Epithelial cell of proximal tubule (primary cell): ENCODE results near the gene CHMP4A. TPM values are rescaled to one million over a fixed set of nuclear protein-coding genes. Genes with fewer than 3 reads are reported as not detected.

Experiments
- DNase-seq: peaks from one replicate; pipeline ENCODE4 v3.0.0-alpha.2; 2011; ENCODE audit warnings: low read depth
- H3K4me3 ChIP-seq: 2 replicates; pipeline ENCODE4 v1.5.1; 2011; ENCODE audit warnings: low read depth, mild to moderate bottlenecking, low read length
- total RNA-seq: library from RNA; depleted of rRNA; stranded (reverse); fragments of >200 nt; gene quantifications from 2 replicates; pipeline ENCODE4 v1.2.3, GENCODE V29; 2015
- TF ChIP-seq, protein P1 (sequence below): conservative IDR thresholded peaks from 2 replicates; pipeline ENCODE4 v1.5.1; 2012; ENCODE audit warnings: low read depth, mild to moderate bottlenecking, low read length

The CHMP4A gene
- total RNA-seq, 1 donor from 2014 or later: 88.4 TPM

DNA sequence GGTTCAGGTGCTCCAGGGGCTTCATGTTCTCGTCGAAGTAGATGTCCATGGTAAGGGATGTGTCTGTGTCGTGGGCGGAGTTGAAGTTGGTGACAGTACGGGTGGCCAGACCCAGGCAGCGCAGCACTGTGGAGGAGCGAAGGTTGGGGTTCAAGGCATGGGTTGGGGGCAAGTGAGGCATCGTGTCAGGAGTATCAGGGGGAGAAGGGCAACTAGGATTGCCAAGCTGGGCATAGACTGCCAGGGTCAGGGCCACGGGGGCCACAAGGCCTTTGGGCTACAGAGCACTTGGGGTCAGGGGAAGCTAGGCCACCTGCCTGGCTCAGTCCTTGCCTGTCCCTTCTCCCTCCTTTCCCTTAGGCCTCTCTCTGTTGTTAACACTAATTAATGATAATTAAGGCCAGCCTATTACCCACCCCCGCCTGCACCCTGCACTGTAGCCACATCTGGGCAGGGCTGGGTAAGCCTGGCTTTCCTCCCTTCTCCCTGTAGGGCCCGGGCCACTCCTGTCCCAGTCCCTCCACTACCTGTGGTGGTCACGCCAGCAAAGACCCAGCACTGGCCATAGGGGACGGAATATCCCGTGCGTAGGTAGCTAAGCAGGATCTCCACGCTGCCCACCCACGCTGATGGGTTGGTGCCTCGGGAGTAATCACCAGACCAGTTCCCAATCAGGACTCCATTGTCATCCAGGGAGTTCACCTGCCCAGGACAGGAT, 45.4 kb upstream of the CHMP4A start:
- TF ChIP-seq, protein P1, sequence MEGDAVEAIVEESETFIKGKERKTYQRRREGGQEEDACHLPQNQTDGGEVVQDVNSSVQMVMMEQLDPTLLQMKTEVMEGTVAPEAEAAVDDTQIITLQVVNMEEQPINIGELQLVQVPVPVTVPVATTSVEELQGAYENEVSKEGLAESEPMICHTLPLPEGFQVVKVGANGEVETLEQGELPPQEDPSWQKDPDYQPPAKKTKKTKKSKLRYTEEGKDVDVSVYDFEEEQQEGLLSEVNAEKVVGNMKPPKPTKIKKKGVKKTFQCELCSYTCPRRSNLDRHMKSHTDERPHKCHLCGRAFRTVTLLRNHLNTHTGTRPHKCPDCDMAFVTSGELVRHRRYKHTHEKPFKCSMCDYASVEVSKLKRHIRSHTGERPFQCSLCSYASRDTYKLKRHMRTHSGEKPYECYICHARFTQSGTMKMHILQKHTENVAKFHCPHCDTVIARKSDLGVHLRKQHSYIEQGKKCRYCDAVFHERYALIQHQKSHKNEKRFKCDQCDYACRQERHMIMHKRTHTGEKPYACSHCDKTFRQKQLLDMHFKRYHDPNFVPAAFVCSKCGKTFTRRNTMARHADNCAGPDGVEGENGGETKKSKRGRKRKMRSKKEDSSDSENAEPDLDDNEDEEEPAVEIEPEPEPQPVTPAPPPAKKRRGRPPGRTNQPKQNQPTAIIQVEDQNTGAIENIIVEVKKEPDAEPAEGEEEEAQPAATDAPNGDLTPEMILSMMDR: no peak
- DNase-seq: no peak
- H3K4me3 ChIP-seq: no peak overlapping the region

DNA sequence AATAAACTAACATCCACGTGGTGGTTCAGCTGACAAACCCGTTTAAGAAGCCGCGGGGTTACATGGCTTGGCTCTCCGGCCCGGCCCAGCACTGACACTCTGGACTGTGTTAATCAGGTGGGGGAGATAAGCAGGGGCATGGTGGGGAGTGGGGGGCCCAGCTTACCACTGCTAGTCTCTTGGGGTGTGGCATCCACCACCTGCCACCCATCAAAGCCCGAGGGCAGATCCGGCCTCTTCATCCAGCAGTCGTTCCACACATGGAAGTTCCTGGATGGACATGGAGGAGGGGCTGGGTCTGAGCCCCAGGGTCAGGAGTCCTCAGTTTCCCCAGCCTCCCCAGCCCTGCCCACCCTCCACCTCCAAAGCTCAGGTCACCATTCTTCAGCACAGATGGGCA, 44.8 kb upstream of the CHMP4A start:
- TF ChIP-seq, protein P1: no peak
- no peak overlapping the region for H3K4me3 ChIP-seq
- no peak for DNase-seq

DNA sequence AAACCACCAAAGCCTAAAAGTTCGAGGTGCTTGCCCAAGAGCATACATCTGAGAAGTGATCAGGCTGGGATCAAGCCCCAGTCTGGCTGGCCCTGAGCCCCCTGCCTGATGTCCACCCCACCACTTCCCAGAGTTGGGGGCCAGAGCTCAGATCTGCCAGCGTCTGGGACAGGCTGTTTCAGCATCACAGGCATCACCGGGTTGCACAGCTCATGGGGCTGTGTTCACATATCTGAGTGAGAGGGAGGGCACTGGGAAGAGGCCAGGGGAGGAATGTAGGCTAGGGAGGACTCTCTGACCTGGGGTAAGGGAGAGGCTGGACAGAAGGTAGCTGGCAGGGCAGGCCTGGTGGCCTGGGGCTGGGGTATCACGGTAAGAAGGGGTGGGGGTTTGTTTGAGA, 43.7 kb upstream of the CHMP4A start:
- no peak overlapping the region for H3K4me3 ChIP-seq
- no peak for DNase-seq
- TF ChIP-seq, protein P1: no peak

DNA sequence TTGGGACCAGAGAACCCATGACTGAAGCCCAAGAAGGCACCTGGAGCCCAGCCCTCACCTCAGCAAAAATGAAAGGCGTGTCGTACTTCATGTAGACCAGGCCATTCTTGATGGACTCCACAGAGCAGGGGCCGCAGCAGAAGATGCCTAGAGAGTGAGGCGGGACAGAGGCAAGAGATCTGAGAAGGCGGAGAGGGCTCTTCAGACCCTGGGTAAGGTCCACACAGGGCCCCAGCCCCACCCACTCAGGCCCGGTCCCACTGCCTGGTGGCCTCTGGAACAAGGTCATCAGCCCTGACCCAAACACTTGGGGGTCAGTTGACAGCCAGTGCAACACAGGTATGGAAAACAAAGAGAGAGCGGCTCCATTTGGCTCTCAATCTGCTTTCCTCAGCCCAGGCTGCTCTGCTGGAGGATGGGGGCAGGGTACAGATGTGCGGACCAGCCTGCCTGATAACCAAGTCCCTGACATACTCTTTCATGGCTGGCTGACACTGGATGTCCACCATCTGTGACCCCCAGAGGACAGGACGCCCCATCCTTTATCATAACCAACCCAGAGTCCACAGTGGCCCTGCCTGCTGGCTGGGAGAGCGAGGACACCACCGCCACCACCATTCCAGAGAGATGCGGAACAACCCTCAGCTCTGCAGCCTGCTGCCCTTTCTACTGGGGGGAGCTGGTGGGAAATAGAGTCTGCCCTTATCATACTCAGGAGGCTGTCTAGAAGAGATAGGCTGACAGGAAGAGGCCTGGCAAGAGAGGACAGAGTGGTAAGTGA, 42.8 kb upstream of the CHMP4A start:
- DNase-seq: no peak
- TF ChIP-seq, protein P1: no peak
- no peak overlapping the region for H3K4me3 ChIP-seq

DNA sequence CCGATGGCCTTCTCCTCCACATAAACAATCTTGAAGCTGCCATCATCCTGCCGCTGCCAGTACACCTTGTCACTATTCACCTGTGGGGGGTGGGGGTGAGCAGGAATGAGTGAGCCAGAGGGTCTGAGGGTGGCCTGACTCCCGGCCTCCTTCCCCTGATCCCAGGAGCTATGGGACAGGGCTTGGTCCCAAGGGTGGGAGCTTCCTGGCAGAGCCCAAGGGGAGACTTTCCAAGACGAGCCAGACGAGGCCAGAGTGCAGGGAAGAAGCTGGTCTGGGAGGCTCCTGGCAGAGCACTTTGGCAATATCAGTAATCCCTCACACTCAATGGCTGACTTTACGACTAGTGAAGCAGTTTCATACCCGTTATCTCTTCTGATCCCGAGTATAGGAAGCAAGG, 42.1 kb upstream of the CHMP4A start:
- no peak for DNase-seq
- H3K4me3 ChIP-seq: no peak overlapping the region
- TF ChIP-seq, protein P1: no peak

DNA sequence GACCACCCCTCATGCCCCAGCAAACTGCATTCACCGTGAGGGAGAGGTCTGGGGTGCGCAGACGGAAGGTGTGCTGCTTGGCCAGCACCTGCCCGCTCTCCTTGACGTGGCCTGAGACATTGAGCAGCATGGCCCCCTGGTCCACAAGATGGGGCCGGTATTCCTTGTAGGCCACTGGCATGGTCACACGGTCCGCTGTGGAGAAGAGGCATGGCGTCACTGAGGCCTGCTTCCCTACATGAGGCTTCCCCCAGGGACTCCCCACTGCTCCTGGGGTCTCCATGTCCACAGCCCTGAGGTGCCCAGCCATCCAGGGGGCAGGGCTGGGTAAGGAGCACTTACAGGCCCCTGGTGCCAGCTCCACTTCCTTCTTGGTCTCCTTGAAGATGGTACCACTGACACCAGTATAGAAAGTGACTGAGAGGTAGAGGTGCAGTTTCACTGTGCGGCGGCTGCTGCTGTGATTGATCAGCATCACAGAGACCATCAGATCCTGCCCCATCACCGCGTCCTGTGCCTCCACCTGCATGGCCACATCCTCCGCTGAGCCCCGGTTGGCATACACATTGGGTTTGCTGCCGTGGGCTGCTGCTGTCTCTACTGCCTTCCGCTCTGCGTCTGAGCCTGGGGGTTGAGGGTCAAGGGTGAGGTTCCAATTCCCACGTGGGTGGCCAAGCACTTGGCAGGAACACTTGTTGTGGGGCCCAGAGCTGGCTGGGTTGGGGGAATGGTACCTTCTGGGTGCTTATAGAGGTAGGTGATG, 41.5 kb upstream of the CHMP4A start:
- no peak for DNase-seq
- TF ChIP-seq, protein P1: no peak

More for the DNA sequence above, 41.5 kb upstream of the CHMP4A start:
- H3K4me3 ChIP-seq: no peak overlapping the region
